K562 (cell line): Measurements from ENCODE around the gene KLK6. TPM values are rescaled to one million over a fixed set of nuclear protein-coding genes. Genes with fewer than 3 reads are reported as not detected.
A peak's percentile ranks its signal among the peaks of the same experiment; 100 is the strongest.

Source experiments
- CC2D1A ChIP-seq: fragments of 450-650 bp; IDR thresholded peaks from 2 replicates; pipeline ENCODE4 v1.6.1; 2017; ENCODE audit warnings: mild to moderate bottlenecking
- CREB1 ChIP-seq, 2 experiments: sonication (generic) in 1 of 2; formaldehyde crosslinking in 1 of 2; IDR thresholded peaks; 2 replicates each; pipeline versions ENCODE4 v1.6.1 to v1.8.0; 2012 to 2022; ENCODE audit warnings: inconsistent platforms in 1 of 2, mild to moderate bottlenecking in 1 of 2, missing genetic modification reagents in 1 of 2, moderate library complexity in 1 of 2
- CXXC5 ChIP-seq: fragments of 250-450 bp; sonication (Bioruptor Pico); IDR thresholded peaks from 2 replicates; pipeline ENCODE4 v1.8.0; 2022; ENCODE audit warnings: inconsistent platforms, mild to moderate bottlenecking, moderate library complexity
- E2F4 ChIP-seq: sonication (generic); formaldehyde crosslinking; IDR thresholded peaks from 2 replicates; pipeline ENCODE4 v1.8.0; 2022; ENCODE audit warnings: mild to moderate bottlenecking, low read depth, missing genetic modification reagents
- FIP1L1 ChIP-seq: fragments of 200-400 bp; formaldehyde crosslinking; IDR thresholded peaks from 2 replicates; pipeline ENCODE4 v1.6.1; 2018; ENCODE audit warnings: mild to moderate bottlenecking, low read depth, low read length; ENCODE audit not compliant: poor library complexity, severe bottlenecking
- FOS ChIP-seq: IDR thresholded peaks from 3 replicates; pipeline ENCODE4 v1.6.1; 2011; ENCODE audit not compliant: insufficient read length; ENCODE audit errors: extremely low read depth
- FOXM1 ChIP-seq, 2 experiments: fragments of 450-650 bp in 1 of 2; sonication (generic) in 1 of 2; formaldehyde crosslinking in 1 of 2; IDR thresholded peaks; 2 replicates each; pipeline versions ENCODE4 v1.6.1 to v1.9.0; 2017 to 2022; ENCODE audit warnings: low read depth in 2 of 2, mild to moderate bottlenecking in 2 of 2, missing genetic modification reagents in 1 of 2, moderate library complexity in 1 of 2
- HES1 ChIP-seq: fragments of 450-650 bp; IDR thresholded peaks from 2 replicates; pipeline ENCODE4 v1.6.1; 2016; ENCODE audit warnings: low read depth, mild to moderate bottlenecking, moderate library complexity
- HNRNPL ChIP-seq: fragments of 200-400 bp; formaldehyde crosslinking; IDR thresholded peaks from 2 replicates; pipeline ENCODE4 v1.6.1; 2017; ENCODE audit warnings: low read depth, mild to moderate bottlenecking, low read length
- KDM5B ChIP-seq: fragments of 200-600 bp; sonication (generic); IDR thresholded peaks from 2 replicates; pipeline ENCODE4 v1.6.1; 2012; ENCODE audit warnings: low read depth, mild to moderate bottlenecking, moderate library complexity, low read length, control low read depth, inconsistent platforms; ENCODE audit not compliant: insufficient replicate concordance
- MECOM ChIP-seq: fragments of 250-450 bp; sonication (Bioruptor Pico); IDR thresholded peaks from 2 replicates; pipeline ENCODE4 v1.8.0; 2022; ENCODE audit warnings: inconsistent platforms
- SP1 ChIP-seq: sonication (generic); formaldehyde crosslinking; IDR thresholded peaks from 2 replicates; pipeline ENCODE4 v1.8.1; 2022; ENCODE audit warnings: mild to moderate bottlenecking, missing genetic modification reagents
- UBTF ChIP-seq, 2 experiments: IDR thresholded peaks; 2 replicates each; pipeline ENCODE4 v1.6.1; 2012; ENCODE audit warnings: improper control_type of control experiment in 2 of 2, low read depth in 2 of 2, low read length in 2 of 2, borderline replicate concordance in 1 of 2
- ZNF232 ChIP-seq: sonication (generic); formaldehyde crosslinking; IDR thresholded peaks from 2 replicates; pipeline ENCODE4 v1.8.0; 2022; ENCODE audit warnings: mild to moderate bottlenecking, missing genetic modification reagents
- ZNF644 ChIP-seq: fragments of 200-800 bp; sonication (Bioruptor generic); IDR thresholded peaks from 2 replicates; pipeline ENCODE4 v1.6.1; 2016; ENCODE audit warnings: low read depth, missing genetic modification characterization, missing compliant biosample characterization
- polyA plus RNA-seq, 8 experiments: library from polyadenylated mRNA; depleted of rRNA in 4 of 8; stranded (reverse) in 5 of 8; unstranded in 3 of 8; fragments of >200 nt; fragmentation: Nextera tagmentation in 2 of 8; fragmentation: Illumina TruSeq in 1 of 8; extraction: Ambion mirVana in 2 of 8; extraction: Trizol in 1 of 8; gene quantifications; 2 replicates each; pipeline versions ENCODE4 v1.2.1 to v1.2.3, GENCODE V29; 2011 to 2014; ENCODE audit warnings: inconsistent platforms in 1 of 8, missing spikeins in 1 of 8
- total RNA-seq, 7 experiments: library from RNA; depleted of rRNA in 6 of 7; stranded (reverse); fragments of >200 nt in 6 of 7; fragmentation: Illumina TruSeq in 2 of 7; extraction: Trizol in 2 of 7; gene quantifications; 2 replicates each; pipeline versions ENCODE4 v1.2.1 to v1.2.3, GENCODE V29; 2011 to 2021; ENCODE audit warnings: low replicate concordance in 1 of 7
- TF ChIP-seq, protein P1 (sequence below): fragments of 250-450 bp; sonication (Bioruptor Pico); IDR thresholded peaks from 2 replicates; pipeline ENCODE4 v1.5.0; 2020; ENCODE audit warnings: mild to moderate bottlenecking
- TF ChIP-seq, protein P2 (sequence below): fragments of 450-650 bp; formaldehyde crosslinking; IDR thresholded peaks from 2 replicates; pipeline ENCODE4 v1.4.0; 2020; ENCODE audit warnings: mild to moderate bottlenecking, mixed read lengths

The KLK6 gene
- total and polyA plus RNA-seq, 9 of the 15 experiments (the other 6 are each of a cell fraction or from before 2014, with no cell fraction given) = not detected

- TF ChIP-seq FOXM1 (IDR thresholded peaks at IDR 0.05; ENCODE audit: low read depth) = no peak
- TF ChIP-seq FOXM1 (CRISPR knock-in tag; IDR thresholded peaks at IDR 0.05; ENCODE audit: low read depth) = no peak
- no peak for TF ChIP-seq KDM5B
- TF ChIP-seq ZNF644 (tag) = no peak
- TF ChIP-seq, protein P1, sequence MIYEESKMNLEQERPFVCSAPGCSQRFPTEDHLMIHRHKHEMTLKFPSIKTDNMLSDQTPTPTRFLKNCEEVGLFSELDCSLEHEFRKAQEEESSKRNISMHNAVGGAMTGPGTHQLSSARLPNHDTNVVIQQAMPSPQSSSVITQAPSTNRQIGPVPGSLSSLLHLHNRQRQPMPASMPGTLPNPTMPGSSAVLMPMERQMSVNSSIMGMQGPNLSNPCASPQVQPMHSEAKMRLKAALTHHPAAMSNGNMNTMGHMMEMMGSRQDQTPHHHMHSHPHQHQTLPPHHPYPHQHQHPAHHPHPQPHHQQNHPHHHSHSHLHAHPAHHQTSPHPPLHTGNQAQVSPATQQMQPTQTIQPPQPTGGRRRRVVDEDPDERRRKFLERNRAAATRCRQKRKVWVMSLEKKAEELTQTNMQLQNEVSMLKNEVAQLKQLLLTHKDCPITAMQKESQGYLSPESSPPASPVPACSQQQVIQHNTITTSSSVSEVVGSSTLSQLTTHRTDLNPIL = no peak
- TF ChIP-seq MECOM = no peak
- no peak for TF ChIP-seq ZNF232 (CRISPR knock-in tag)
- TF ChIP-seq SP1 (CRISPR knock-in tag) = no peak
- TF ChIP-seq E2F4 = no peak
- no peak for TF ChIP-seq CREB1 (IDR thresholded peaks at IDR 0.05)
- no peak for TF ChIP-seq CREB1 (CRISPR knock-in tag; IDR thresholded peaks at IDR 0.05)
- TF ChIP-seq, protein P2, sequence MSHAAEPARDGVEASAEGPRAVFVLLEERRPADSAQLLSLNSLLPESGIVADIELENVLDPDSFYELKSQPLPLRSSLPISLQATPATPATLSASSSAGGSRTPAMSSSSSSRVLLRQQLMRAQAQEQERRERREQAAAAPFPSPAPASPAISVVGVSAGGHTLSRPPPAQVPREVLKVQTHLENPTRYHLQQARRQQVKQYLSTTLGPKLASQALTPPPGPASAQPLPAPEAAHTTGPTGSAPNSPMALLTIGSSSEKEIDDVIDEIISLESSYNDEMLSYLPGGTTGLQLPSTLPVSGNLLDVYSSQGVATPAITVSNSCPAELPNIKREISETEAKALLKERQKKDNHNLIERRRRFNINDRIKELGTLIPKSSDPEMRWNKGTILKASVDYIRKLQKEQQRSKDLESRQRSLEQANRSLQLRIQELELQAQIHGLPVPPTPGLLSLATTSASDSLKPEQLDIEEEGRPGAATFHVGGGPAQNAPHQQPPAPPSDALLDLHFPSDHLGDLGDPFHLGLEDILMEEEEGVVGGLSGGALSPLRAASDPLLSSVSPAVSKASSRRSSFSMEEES (CRISPR knock-in tag) = peak; percentile 92
- TF ChIP-seq HNRNPL = no peak
- TF ChIP-seq HES1 = no peak
- no peak for TF ChIP-seq CXXC5 (CRISPR knock-in tag)
- no peak for TF ChIP-seq FIP1L1
- no peak for TF ChIP-seq UBTF (IDR thresholded peaks at IDR 0.05; ENCODE audit: borderline replicate concordance in 1 of 2, low read depth in 2 of 2, low read length in 2 of 2)
- peak; percentile 83 for TF ChIP-seq FOS
- TF ChIP-seq CC2D1A = 0 out of 2 replicates have a peak, but pooled peaks have one; percentile 42
Observed at GRCh38 chr19:50994129-50994528, 24.7 kb upstream of the KLK6 start (continued).
